Transverse colon (tissue), 4 donors: ENCODE data around the gene COL24A1. TPM values are rescaled to one million over a fixed set of nuclear protein-coding genes. Genes with fewer than 3 reads are reported as not detected.

Source experiments
- DNase-seq: peaks from one replicate; pipeline ENCODE4 v3.0.0-alpha.2; 2019
- H3K27ac ChIP-seq, 4 donors: fragments of 200-600 bp; sonication (generic); 2 replicates each; pipeline ENCODE4 v1.5.1; 2016 to 2018; ENCODE audit warnings: inconsistent platforms in 4 of 4
- H3K27me3 ChIP-seq: fragments of 200-600 bp; sonication (generic); 2 replicates; pipeline ENCODE4 v1.5.1; 2017; ENCODE audit warnings: inconsistent platforms
- H3K36me3 ChIP-seq, 4 donors: fragments of 200-600 bp; sonication (generic); 2 replicates each; pipeline ENCODE4 v1.5.1; 2017 to 2019; ENCODE audit warnings: inconsistent platforms in 4 of 4
- H3K4me1 ChIP-seq, 4 donors: fragments of 200-600 bp; sonication (generic); 2 replicates each; pipeline ENCODE4 v1.5.1; 2017 to 2020; ENCODE audit warnings: inconsistent platforms in 4 of 4
- H3K4me3 ChIP-seq, 4 donors: fragments of 200-600 bp; sonication (generic); 1 replicate in 1 of 4; 2 replicates in 3 of 4; pipeline versions ENCODE4 v1.5.1 to v1.6.1; 2017 to 2019; ENCODE audit warnings: inconsistent platforms in 4 of 4
- H3K9me3 ChIP-seq, 2 donors: fragments of 200-600 bp; sonication (generic); 2 replicates each; pipeline ENCODE4 v1.5.1; 2017 to 2019; ENCODE audit warnings: inconsistent platforms in 2 of 2
- EP300 ChIP-seq: sonication (generic); formaldehyde crosslinking; IDR thresholded peaks from one replicate; pipeline ENCODE4 v1.6.1; 2017; ENCODE audit warnings: antibody characterized with exemption, low read depth
- POLR2A ChIP-seq: fragments of 450-650 bp; IDR thresholded peaks from one replicate; pipeline ENCODE4 v1.6.1; 2016; ENCODE audit warnings: antibody characterized with exemption, mild to moderate bottlenecking, moderate library complexity
- POLR2AphosphoS5 ChIP-seq, 3 donors: sonication (generic); formaldehyde crosslinking; IDR thresholded peaks; one replicate each; pipeline ENCODE4 v1.6.1; 2016; ENCODE audit warnings: antibody characterized with exemption in 3 of 3
- WGBS, 2 donors: methylation state at CpG; one replicate each; pipeline ENCODE4 v1.1.5; 2018; ENCODE audit warnings: low coverage in 1 of 2; 5-methylcytosine and 5-hydroxymethylcytosine counted together
- in situ Hi-C, 4 donors: fragments of 200-750 bp; cut with MboI; loops; one replicate each; pipeline versions ENCODE4 v1.15.0 to v1.15.1; 2017; ENCODE audit warnings: low sequenced_read_pairs in 3 of 4, low pct_ligation_motif_present in 1 of 4, low pct_unique_long_range_greater_than_20kb in 1 of 4
- intact Hi-C: fragments of 100-400 bp; cut with DNase I; formaldehyde crosslinking; loops from one replicate; pipeline ENCODE4 v1.15.1; 2023; ENCODE audit warnings: low total_unique reads
- total RNA-seq, 4 donors: library from RNA; depleted of rRNA; stranded (reverse); fragments of >200 nt; gene quantifications; one replicate each; pipeline ENCODE4 v1.1.0, GENCODE V29; 2016
- TF ChIP-seq, protein P1 (sequence below), 5 experiments: fragments of 200-600 bp in 3 of 5; fragments of 450-650 bp in 2 of 5; sonication (generic) in 3 of 5; IDR thresholded peaks; 1 replicate in 2 of 5; 2 replicates in 3 of 5; pipeline ENCODE4 v1.5.1; 2016 to 2017; ENCODE audit warnings: antibody characterized with exemption in 5 of 5, inconsistent platforms in 3 of 5, mild to moderate bottlenecking in 2 of 5, moderate library complexity in 1 of 5

Gene COL24A1
- total RNA-seq = 1 to 10 TPM in 2 of 4 donors, under 1 TPM in 2; 0.68 to 1.2 (median 0.93) TPM

GRCh38 chr1:86156566-86157455, at the start of gene COL24A1:
TSS of gene COL24A1 (minus strand) at chr1:86156772. CDS start at chr1:86156396, 376 bp downstream.
- peak within 1 kb of the TSS in 3 of 4 donors; percentile 27 to 50 (median 30) for H3K4me3 ChIP-seq
- in situ Hi-C loops = loop anchor here in 1 of 4 donors (25.0 kb wide), 1 partner anchor 845 kb away; no protein-coding TSS in a partner anchor
- no peaks in the 10 kb centered on the region for H3K9me3 ChIP-seq
- H3K27ac ChIP-seq = peak within 1 kb of the TSS; percentile 49 to 71 (median 54)
- intact Hi-C loops = no loop called here
- WGBS, 2 donors = 25% methylated on average over 5 to 52 of the region's 52 CpGs
- H3K27me3 ChIP-seq = peaks cover 44% of the 10 kb centered on the region
- no peak for TF ChIP-seq EP300
- peak in 1 of 3 donors; percentile 18 for TF ChIP-seq POLR2AphosphoS5 (IDR thresholded peaks at IDR 0.05)
- H3K36me3 ChIP-seq = no peaks in the 10 kb centered on the region
- DNase-seq = peak; percentile 14
- H3K4me1 ChIP-seq = peaks cover 3 to 26% (median 14%) of the 10 kb centered on the region in 4 donors

- intact Hi-C loops (no loop called here), in situ Hi-C loops (no loop called here)
- WGBS, 2 donors = 68 to 83% methylated on average over 3 of the region's 3 CpGs
- Histone ChIP-seq H3K9me3 (no peaks in the 10 kb centered on the region), H3K27ac (no peak overlapping the region), H3K4me1 (no peaks in the 10 kb centered on the region), H3K27me3 (no peaks in the 10 kb centered on the region), H3K4me3 (no peak overlapping the region), H3K36me3 (no peaks in the 10 kb centered on the region)
- no peak for DNase-seq
- TF ChIP-seq EP300 (no peak), POLR2A (no peak), POLR2AphosphoS5 (IDR thresholded peaks at IDR 0.05) (no peak)
Observed at GRCh38 chr1:86205741-86206140, 49.2 kb upstream of the COL24A1 start.

- 50 to 71% methylated on average over 1 to 4 of the region's 4 CpGs for WGBS, 2 donors
- intact Hi-C loops (no loop called here), in situ Hi-C loops (no loop called here)
- H3K36me3 ChIP-seq = no peaks in the 10 kb centered on the region
- H3K4me1 ChIP-seq = no peaks in the 10 kb centered on the region
- no peak overlapping the region for H3K4me3 ChIP-seq
- H3K9me3 ChIP-seq = no peaks in the 10 kb centered on the region
- no peaks in the 10 kb centered on the region for H3K27me3 ChIP-seq
- no peak overlapping the region for H3K27ac ChIP-seq
- DNase-seq = no peak
- TF ChIP-seq EP300 (no peak), POLR2A (no peak), POLR2AphosphoS5 (IDR thresholded peaks at IDR 0.05) (no peak)
- TF ChIP-seq, protein P1, sequence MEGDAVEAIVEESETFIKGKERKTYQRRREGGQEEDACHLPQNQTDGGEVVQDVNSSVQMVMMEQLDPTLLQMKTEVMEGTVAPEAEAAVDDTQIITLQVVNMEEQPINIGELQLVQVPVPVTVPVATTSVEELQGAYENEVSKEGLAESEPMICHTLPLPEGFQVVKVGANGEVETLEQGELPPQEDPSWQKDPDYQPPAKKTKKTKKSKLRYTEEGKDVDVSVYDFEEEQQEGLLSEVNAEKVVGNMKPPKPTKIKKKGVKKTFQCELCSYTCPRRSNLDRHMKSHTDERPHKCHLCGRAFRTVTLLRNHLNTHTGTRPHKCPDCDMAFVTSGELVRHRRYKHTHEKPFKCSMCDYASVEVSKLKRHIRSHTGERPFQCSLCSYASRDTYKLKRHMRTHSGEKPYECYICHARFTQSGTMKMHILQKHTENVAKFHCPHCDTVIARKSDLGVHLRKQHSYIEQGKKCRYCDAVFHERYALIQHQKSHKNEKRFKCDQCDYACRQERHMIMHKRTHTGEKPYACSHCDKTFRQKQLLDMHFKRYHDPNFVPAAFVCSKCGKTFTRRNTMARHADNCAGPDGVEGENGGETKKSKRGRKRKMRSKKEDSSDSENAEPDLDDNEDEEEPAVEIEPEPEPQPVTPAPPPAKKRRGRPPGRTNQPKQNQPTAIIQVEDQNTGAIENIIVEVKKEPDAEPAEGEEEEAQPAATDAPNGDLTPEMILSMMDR (IDR thresholded peaks at IDR 0.05) = no peak
Observed at GRCh38 chr1:86202552-86203340, 46.2 kb upstream of the COL24A1 start.

- TF ChIP-seq POLR2A = no peak
- no peak for TF ChIP-seq EP300
- TF ChIP-seq, protein P1 (IDR thresholded peaks at IDR 0.05) = no peak
- no peak for TF ChIP-seq POLR2AphosphoS5 (IDR thresholded peaks at IDR 0.05)
- intact Hi-C loops = no loop called here
- Histone ChIP-seq H3K36me3 (no peaks in the 10 kb centered on the region), H3K27me3 (no peaks in the 10 kb centered on the region), H3K4me3 (no peak overlapping the region), H3K27ac (no peak overlapping the region), H3K4me1 (no peaks in the 10 kb centered on the region), H3K9me3 (no peaks in the 10 kb centered on the region)
- WGBS, 2 donors = 45 to 62% methylated on average over 2 of the region's 2 CpGs
- in situ Hi-C loops = no loop called here
- no peak for DNase-seq
Observed at GRCh38 chr1:86201311-86201710, 44.7 kb upstream of the COL24A1 start.

GRCh38 chr1:86200901-86201300, 44.3 kb upstream of the COL24A1 start:
- DNase-seq = no peak
- no peaks in the 10 kb centered on the region for H3K36me3 ChIP-seq
- no peaks in the 10 kb centered on the region for H3K27me3 ChIP-seq
- no peaks in the 10 kb centered on the region for H3K9me3 ChIP-seq
- H3K4me1 ChIP-seq = no peaks in the 10 kb centered on the region
- TF ChIP-seq, protein P1 (IDR thresholded peaks at IDR 0.05) = no peak
- no peak for TF ChIP-seq EP300
- no peak for TF ChIP-seq POLR2A
- no peak for TF ChIP-seq POLR2AphosphoS5 (IDR thresholded peaks at IDR 0.05)
- no peak overlapping the region for H3K4me3 ChIP-seq
- in situ Hi-C loops = no loop called here
- WGBS, 2 donors = 39 to 68% methylated on average over 5 to 8 of the region's 8 CpGs
- intact Hi-C loops = no loop called here
- no peak overlapping the region for H3K27ac ChIP-seq
